Keratinocyte (primary cell): Measurements from ENCODE around the gene CHID1. TPM values are rescaled to one million over a fixed set of nuclear protein-coding genes. Genes with fewer than 3 reads are reported as not detected.

ENCODE experiments used
- DNase-seq: peaks from one replicate; pipeline ENCODE4 v3.0.0-alpha.2; 2011; ENCODE audit warnings: low read depth, missing footprints, low spot score
- FAIRE-seq: peaks from 2 replicates; lab custom pipeline; 2011; peaks lifted over from hg19 to GRCh38; lab: Jason Lieb, UNC
- H2AFZ ChIP-seq: 2 replicates; pipeline ENCODE4 v1.6.0; 2012; ENCODE audit warnings: low read length, control low read depth, inconsistent platforms; ENCODE audit not compliant: control insufficient read depth
- H3K27ac ChIP-seq: 2 replicates; pipeline ENCODE4 v1.5.1; 2011; ENCODE audit warnings: low read length; ENCODE audit not compliant: control insufficient read depth, insufficient read depth
- H3K27me3 ChIP-seq: 3 replicates; pipeline ENCODE4 v1.6.0; 2011; ENCODE audit warnings: low read length; ENCODE audit not compliant: control insufficient read depth, insufficient read depth; ENCODE audit errors: extremely low read depth
- H3K36me3 ChIP-seq, 2 experiments: 2 replicates in 1 of 2; 3 replicates in 1 of 2; pipeline ENCODE4 v1.5.1; 2011; ENCODE audit warnings: low read length in 2 of 2, mild to moderate bottlenecking in 1 of 2; ENCODE audit not compliant: control insufficient read depth in 2 of 2, insufficient read depth in 2 of 2; ENCODE audit errors: extremely low read depth in 1 of 2
- H3K4me1 ChIP-seq: 3 replicates; pipeline ENCODE4 v1.5.1; 2011; ENCODE audit warnings: low read length; ENCODE audit not compliant: control insufficient read depth, insufficient read depth; ENCODE audit errors: extremely low read depth
- H3K4me2 ChIP-seq: 3 replicates; pipeline ENCODE4 v1.6.0; 2011; ENCODE audit warnings: low read depth, low read length; ENCODE audit not compliant: control insufficient read depth, insufficient read depth; ENCODE audit errors: extremely low read depth
- H3K4me3 ChIP-seq, 3 experiments: fragments of 200-600 bp in 1 of 3; sonication (generic) in 1 of 3; 2 replicates in 2 of 3; 3 replicates in 1 of 3; pipeline ENCODE4 v1.5.1; 2011 to 2016; ENCODE audit warnings: low read length in 3 of 3, mild to moderate bottlenecking in 3 of 3, control low read depth in 2 of 3, inconsistent platforms in 1 of 3, low read depth in 1 of 3, mixed read lengths in 1 of 3, mixed run types in 1 of 3, moderate library complexity in 1 of 3; ENCODE audit not compliant: control insufficient read depth in 2 of 3, insufficient read depth in 2 of 3; ENCODE audit errors: extremely low read depth in 1 of 3
- H3K79me2 ChIP-seq: 2 replicates; pipeline ENCODE4 v1.6.0; 2012; ENCODE audit warnings: low read length; ENCODE audit not compliant: control insufficient read depth, insufficient read depth
- H3K9ac ChIP-seq: 3 replicates; pipeline ENCODE4 v1.6.0; 2011; ENCODE audit warnings: low read length; ENCODE audit not compliant: control insufficient read depth, insufficient read depth; ENCODE audit errors: extremely low read depth
- H3K9me1 ChIP-seq: 3 replicates; pipeline ENCODE4 v1.6.0; 2011; ENCODE audit warnings: low read length; ENCODE audit not compliant: control insufficient read depth, insufficient read depth; ENCODE audit errors: extremely low read depth
- H3K9me3 ChIP-seq: 2 replicates; pipeline ENCODE4 v1.5.1; 2012; ENCODE audit warnings: low read depth, low read length; ENCODE audit not compliant: control insufficient read depth
- H4K20me1 ChIP-seq: 3 replicates; pipeline ENCODE4 v1.6.0; 2011; ENCODE audit warnings: low read length; ENCODE audit not compliant: control insufficient read depth, insufficient read depth; ENCODE audit errors: extremely low read depth
- CTCF ChIP-seq, 3 experiments: IDR thresholded peaks in 1 of 3; conservative IDR thresholded peaks in 1 of 3; optimal IDR thresholded peaks in 1 of 3; 2 replicates in 2 of 3; 3 replicates in 1 of 3; pipeline versions ENCODE3 to v1.5.1; 2011; ENCODE audit warnings: low read length in 3 of 3, mild to moderate bottlenecking in 3 of 3, moderate library complexity in 2 of 3, control low read depth in 1 of 3, inconsistent platforms in 1 of 3; ENCODE audit not compliant: insufficient read depth in 2 of 3; ENCODE audit errors: extremely low read depth in 1 of 3
- EZH2 ChIP-seq: IDR thresholded peaks from one replicate; pipeline ENCODE4 v1.6.1; 2012; ENCODE audit warnings: inconsistent platforms, mild to moderate bottlenecking, low read length, moderate library complexity
- dilution Hi-C: fragments of 300-500 bp; cut with MboI; formaldehyde crosslinking; loops from one replicate; pipeline ENCODE4 v1.7.0; 2020; ENCODE audit warnings: low sequenced_read_pairs; ENCODE audit not compliant: extremely low pct_ligation_motif_present
- polyA plus RNA-seq, 5 experiments: library from polyadenylated mRNA; depleted of rRNA in 3 of 5; stranded (reverse) in 3 of 5; stranded (forward) in 1 of 5; unstranded in 1 of 5; fragments of >200 nt; gene quantifications; 1 replicate in 1 of 5; 2 replicates in 3 of 5; 3 replicates in 1 of 5; pipeline versions ENCODE4 v1.2.1 to v1.2.3, GENCODE V29; 2011 to 2012; ENCODE audit warnings: missing spikeins in 2 of 5, low read depth in 1 of 5, low replicate concordance in 1 of 5

The CHID1 gene
- polyA plus RNA-seq, 1 donor (not counting 4 experiments of a cell fraction or from before 2014, with no cell fraction given): 23.0 TPM

- Histone ChIP-seq H3K27ac (no peak overlapping the region), H3K79me2 (no peaks in the 10 kb centered on the region), H3K4me1 (no peaks in the 10 kb centered on the region), H3K4me3 (no peak overlapping the region), H3K27me3 (peaks cover 2% of the 10 kb centered on the region), H3K9ac (no peak overlapping the region), H3K36me3 (peaks cover 0 to 11% of the 10 kb centered on the region in 2 experiments), H3K4me2 (no peak overlapping the region), H2AFZ (no peak overlapping the region), H4K20me1 (peaks cover 2% of the 10 kb centered on the region), H3K9me3 (no peaks in the 10 kb centered on the region), H3K9me1 (no peaks in the 10 kb centered on the region)
- dilution Hi-C loops: no loop called here
- FAIRE-seq (no peak), DNase-seq (no peak)
- TF ChIP-seq EZH2 (no peak), CTCF (optimal IDR thresholded peaks at IDR 0.05 in 1 of 3, IDR thresholded peaks at IDR 0.05 in 1 of 3, conservative IDR thresholded peaks at IDR 0.05 in 1 of 3; ENCODE audit: extremely low read depth in 1 of 3, insufficient read depth in 2 of 3, low read length in 3 of 3) (no peak)
Observed at GRCh38 chr11:868394-868793, 42.2 kb downstream of the CHID1 start.

GRCh38 chr11:867856-868358, 42.7 kb downstream of the CHID1 start:
- Histone ChIP-seq H3K9ac (no peak overlapping the region), H3K36me3 (peaks cover 0 to 13% of the 10 kb centered on the region in 2 experiments), H3K4me3 (no peak overlapping the region), H3K9me1 (no peaks in the 10 kb centered on the region), H3K4me1 (no peaks in the 10 kb centered on the region), H3K4me2 (no peak overlapping the region), H3K27ac (no peak overlapping the region), H4K20me1 (peaks cover 2% of the 10 kb centered on the region), H3K79me2 (no peaks in the 10 kb centered on the region), H3K9me3 (no peaks in the 10 kb centered on the region), H2AFZ (no peak overlapping the region), H3K27me3 (peaks cover 2% of the 10 kb centered on the region)
- dilution Hi-C loops: no loop called here
- DNase-seq: no peak
- no peak for FAIRE-seq
- TF ChIP-seq EZH2 (no peak), CTCF (optimal IDR thresholded peaks at IDR 0.05 in 1 of 3, IDR thresholded peaks at IDR 0.05 in 1 of 3, conservative IDR thresholded peaks at IDR 0.05 in 1 of 3; ENCODE audit: extremely low read depth in 1 of 3, insufficient read depth in 2 of 3, low read length in 3 of 3) (no peak)
